HL-60 (cell line): ENCODE measurements around the gene ADGRG6.

Experiments
- CTCF ChIP-seq: IDR thresholded peaks from one replicate; pipeline ENCODE4 v1.5.1; 2011; ENCODE audit warnings: low read length, control low read depth, inconsistent platforms; ENCODE audit not compliant: insufficient read depth
- GABPA ChIP-seq: IDR thresholded peaks from 2 replicates; pipeline ENCODE4 v1.6.1; 2012; ENCODE audit warnings: low read depth
- POLR2AphosphoS5 ChIP-seq: IDR thresholded peaks from 2 replicates; pipeline ENCODE4 v1.6.1; 2012; ENCODE audit warnings: low read depth
- TF ChIP-seq, protein P1 (sequence below): IDR thresholded peaks from 2 replicates; pipeline ENCODE4 v1.6.1; 2012; ENCODE audit warnings: low read depth; ENCODE audit not compliant: insufficient replicate concordance

GRCh38 chr6:142474531-142475289, 172.9 kb downstream of the ADGRG6 start:
- TF ChIP-seq CTCF = peak; percentile 49
- no peak for TF ChIP-seq POLR2AphosphoS5
- no peak for TF ChIP-seq GABPA
- TF ChIP-seq, protein P1, sequence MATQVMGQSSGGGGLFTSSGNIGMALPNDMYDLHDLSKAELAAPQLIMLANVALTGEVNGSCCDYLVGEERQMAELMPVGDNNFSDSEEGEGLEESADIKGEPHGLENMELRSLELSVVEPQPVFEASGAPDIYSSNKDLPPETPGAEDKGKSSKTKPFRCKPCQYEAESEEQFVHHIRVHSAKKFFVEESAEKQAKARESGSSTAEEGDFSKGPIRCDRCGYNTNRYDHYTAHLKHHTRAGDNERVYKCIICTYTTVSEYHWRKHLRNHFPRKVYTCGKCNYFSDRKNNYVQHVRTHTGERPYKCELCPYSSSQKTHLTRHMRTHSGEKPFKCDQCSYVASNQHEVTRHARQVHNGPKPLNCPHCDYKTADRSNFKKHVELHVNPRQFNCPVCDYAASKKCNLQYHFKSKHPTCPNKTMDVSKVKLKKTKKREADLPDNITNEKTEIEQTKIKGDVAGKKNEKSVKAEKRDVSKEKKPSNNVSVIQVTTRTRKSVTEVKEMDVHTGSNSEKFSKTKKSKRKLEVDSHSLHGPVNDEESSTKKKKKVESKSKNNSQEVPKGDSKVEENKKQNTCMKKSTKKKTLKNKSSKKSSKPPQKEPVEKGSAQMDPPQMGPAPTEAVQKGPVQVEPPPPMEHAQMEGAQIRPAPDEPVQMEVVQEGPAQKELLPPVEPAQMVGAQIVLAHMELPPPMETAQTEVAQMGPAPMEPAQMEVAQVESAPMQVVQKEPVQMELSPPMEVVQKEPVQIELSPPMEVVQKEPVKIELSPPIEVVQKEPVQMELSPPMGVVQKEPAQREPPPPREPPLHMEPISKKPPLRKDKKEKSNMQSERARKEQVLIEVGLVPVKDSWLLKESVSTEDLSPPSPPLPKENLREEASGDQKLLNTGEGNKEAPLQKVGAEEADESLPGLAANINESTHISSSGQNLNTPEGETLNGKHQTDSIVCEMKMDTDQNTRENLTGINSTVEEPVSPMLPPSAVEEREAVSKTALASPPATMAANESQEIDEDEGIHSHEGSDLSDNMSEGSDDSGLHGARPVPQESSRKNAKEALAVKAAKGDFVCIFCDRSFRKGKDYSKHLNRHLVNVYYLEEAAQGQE = no peak
